Astrocyte of the spinal cord (primary cell): ENCODE results near the gene OLA1.

Experiments
- DNase-seq: peaks from one replicate; pipeline ENCODE4 v3.0.0; 2011; ENCODE audit warnings: low read depth, low spot score
- H3K4me3 ChIP-seq: 2 replicates; pipeline ENCODE4 v1.5.1; 2011; ENCODE audit warnings: low read depth, mild to moderate bottlenecking, low read length, moderate library complexity
- in situ Hi-C: cut with HindIII; loops from 2 replicates; pipeline ENCODE4 v1.10.0; 2017; ENCODE audit warnings: low sequenced_read_pairs
- TF ChIP-seq, protein P1 (sequence below): IDR thresholded peaks from 2 replicates; pipeline ENCODE4 v1.5.1; 2012; ENCODE audit warnings: low read depth, mild to moderate bottlenecking, low read length, inconsistent platforms

The OLA1 gene

DNA sequence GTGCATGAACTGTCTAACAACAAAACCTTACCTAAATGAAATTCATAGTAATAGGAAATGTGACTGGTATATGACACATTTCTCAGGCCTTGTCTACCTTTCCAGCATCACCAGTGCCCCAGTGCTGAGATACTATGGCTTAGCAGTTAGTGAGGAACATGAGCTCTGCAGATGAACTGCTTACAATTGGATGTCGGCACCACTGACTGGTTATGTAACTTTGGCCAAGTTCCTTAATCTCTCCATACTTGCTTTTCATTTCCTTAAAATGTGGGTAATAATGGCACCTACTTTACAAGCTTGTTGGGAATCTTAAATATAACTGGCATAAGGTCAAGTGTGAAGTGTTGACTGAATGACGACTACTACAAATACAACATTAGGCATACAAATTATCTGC is 136.3 kb downstream of the OLA1 start:
- in situ Hi-C loops, result no loop called here
- no peak overlapping the region for H3K4me3 ChIP-seq
- DNase-seq, result no peak
- TF ChIP-seq, protein P1, sequence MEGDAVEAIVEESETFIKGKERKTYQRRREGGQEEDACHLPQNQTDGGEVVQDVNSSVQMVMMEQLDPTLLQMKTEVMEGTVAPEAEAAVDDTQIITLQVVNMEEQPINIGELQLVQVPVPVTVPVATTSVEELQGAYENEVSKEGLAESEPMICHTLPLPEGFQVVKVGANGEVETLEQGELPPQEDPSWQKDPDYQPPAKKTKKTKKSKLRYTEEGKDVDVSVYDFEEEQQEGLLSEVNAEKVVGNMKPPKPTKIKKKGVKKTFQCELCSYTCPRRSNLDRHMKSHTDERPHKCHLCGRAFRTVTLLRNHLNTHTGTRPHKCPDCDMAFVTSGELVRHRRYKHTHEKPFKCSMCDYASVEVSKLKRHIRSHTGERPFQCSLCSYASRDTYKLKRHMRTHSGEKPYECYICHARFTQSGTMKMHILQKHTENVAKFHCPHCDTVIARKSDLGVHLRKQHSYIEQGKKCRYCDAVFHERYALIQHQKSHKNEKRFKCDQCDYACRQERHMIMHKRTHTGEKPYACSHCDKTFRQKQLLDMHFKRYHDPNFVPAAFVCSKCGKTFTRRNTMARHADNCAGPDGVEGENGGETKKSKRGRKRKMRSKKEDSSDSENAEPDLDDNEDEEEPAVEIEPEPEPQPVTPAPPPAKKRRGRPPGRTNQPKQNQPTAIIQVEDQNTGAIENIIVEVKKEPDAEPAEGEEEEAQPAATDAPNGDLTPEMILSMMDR, result no peak

DNA sequence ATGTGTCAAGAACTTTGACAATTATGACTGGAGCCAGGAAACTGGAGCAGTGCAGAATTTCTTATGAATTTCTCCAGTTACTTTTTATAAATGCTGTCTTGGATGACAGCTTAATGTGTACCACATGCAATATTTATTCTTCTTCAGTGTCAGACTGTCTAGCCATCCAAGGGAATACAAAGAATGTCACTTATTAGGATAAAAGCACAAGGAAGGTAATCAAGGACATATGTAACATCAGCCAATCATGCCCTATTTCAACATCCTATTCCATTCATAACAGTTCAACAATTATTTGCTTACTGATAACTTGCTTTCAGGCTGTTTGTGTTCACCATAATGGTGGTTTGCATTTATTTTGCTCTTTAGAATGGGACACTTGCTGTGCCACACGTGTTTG is 139.8 kb downstream of the OLA1 start:
- TF ChIP-seq, protein P1, result no peak
- in situ Hi-C loops, result no loop called here
- no peak for DNase-seq
- H3K4me3 ChIP-seq, result no peak overlapping the region

DNA sequence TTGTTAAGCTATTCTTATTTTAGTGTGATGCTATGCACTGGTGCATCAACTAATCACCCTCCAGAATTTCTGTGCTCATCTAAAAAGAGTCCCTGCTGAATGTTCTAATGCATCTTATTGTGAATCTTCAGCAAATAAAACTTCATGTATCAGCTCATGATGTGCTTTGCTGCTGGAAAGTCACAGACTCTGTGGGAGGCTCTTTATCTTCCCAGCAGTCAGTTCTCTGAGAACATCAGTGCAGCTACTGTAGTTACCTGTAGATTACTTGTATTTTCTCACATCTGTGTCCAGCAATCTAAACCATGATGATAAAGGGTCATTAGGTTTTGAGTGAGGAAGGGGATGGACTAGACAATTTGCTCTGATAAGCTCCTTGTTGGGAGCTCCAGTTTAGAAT is 141.6 kb downstream of the OLA1 start:
- TF ChIP-seq, protein P1, result no peak
- in situ Hi-C loops, result no loop called here
- no peak overlapping the region for H3K4me3 ChIP-seq

DNA sequence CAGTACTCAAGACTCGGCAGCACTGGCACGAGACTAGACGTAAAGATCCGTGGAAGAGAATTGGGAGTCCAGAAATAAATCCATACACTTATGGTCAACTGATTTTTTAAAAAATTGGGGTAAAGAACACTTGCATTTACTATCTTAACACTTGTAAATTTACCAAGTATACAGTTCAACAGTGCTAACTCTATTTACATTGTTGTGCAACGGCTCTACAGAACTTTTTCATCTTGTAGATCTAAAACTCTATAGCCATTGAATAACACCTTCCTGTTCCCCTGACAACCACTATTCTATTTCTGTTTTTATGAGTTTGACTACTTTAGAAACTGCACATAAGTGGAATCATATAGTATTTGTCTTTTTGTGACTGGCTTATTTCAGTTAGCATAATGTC is 153.8 kb downstream of the OLA1 start:
- TF ChIP-seq, protein P1, result no peak
- DNase-seq, result no peak
- in situ Hi-C loops, result no loop called here
- H3K4me3 ChIP-seq, result no peak overlapping the region

More for the DNA sequence above, 141.6 kb downstream of the OLA1 start:
- no peak for DNase-seq

DNA sequence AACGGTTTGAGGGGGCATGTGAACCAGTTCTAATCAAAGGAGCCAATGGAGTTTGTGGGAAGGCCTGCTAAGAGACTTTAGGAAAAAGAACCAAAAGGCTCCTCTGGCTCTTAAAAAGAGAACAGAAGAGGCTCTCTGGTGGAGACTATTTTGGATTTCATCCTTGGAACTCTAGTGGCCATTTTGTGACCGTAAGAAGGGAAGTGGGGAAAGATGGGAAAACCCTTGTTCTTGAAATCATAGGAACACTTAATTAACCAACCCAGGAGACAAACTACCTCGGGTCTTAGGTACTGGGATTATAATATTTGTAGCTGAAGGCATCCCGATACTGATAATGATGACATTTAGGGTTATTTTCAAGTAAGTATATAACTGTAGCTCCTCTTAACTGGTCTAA is 157.9 kb downstream of the OLA1 start:
- no peak overlapping the region for H3K4me3 ChIP-seq
- no peak for DNase-seq
- in situ Hi-C loops, result no loop called here
- TF ChIP-seq, protein P1, result no peak

DNA sequence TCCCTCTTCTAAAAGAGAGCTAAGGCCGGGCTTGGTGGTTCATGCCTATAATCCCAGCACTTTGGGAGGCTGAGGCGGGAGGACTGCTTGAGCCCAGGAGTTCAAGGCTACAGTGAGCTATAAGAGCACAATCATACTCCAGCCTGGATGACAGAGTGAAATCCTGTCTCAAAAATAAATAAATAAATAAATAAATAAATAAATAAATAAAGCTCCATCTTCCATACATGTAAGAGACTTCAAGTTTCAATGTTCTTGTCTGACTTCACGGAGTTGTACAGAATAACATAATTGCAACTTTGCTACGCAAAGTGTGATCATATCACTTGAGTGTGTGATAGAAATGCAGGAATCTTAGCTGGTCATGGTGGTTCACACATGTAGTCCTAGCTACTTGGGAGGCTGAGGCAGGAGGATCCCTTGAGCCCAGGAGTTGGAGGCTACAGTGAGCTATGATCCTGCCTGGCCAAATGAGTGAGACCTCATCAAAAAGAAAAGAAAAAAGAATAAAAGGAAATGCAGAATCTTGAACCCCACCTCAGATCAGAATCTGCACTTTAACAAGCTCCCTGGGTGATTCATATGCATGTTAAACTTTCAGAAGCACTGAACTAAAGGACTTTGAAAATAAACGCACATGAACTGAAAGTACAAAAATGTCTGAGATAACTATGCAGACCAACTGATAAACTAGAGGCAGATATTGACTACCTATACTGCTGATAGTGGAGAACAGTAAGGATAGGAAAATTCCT is 159.4 kb downstream of the OLA1 start:
- DNase-seq, result no peak
- TF ChIP-seq, protein P1, result no peak
- in situ Hi-C loops, result no loop called here
- no peak overlapping the region for H3K4me3 ChIP-seq
